DND-41 (cell line): ENCODE data around the gene NR2C2AP.

Source experiments
- ATAC-seq: fragments of 200-7000 bp; cut with Tn5 transposase; 3 replicates; pipeline ENCODE4 v1.9.1; 2021; ENCODE audit warnings: low read depth; ENCODE audit not compliant: insufficient read depth
- DNase-seq: peaks from one replicate; pipeline ENCODE4 v3.0.0-alpha.2; 2020
- H2AFZ ChIP-seq: 2 replicates; pipeline ENCODE4 v1.6.0; 2012; ENCODE audit warnings: low read depth, low read length
- H3K27ac ChIP-seq: 2 replicates; pipeline ENCODE4 v1.5.1; 2012; ENCODE audit warnings: low read length, inconsistent platforms
- H3K27me3 ChIP-seq: fragments of 200-600 bp; sonication (generic); 2 replicates; pipeline ENCODE4 v1.6.0; 2012; ENCODE audit warnings: low read length, mild to moderate bottlenecking, inconsistent platforms; ENCODE audit not compliant: insufficient read depth, poor library complexity
- H3K36me3 ChIP-seq: 2 replicates; pipeline ENCODE4 v1.5.1; 2012; ENCODE audit warnings: low read length, inconsistent platforms; ENCODE audit not compliant: insufficient read depth
- H3K4me1 ChIP-seq: 2 replicates; pipeline ENCODE4 v1.5.1; 2012; ENCODE audit warnings: mild to moderate bottlenecking, low read length; ENCODE audit not compliant: insufficient read depth
- H3K4me2 ChIP-seq: 2 replicates; pipeline ENCODE4 v1.6.0; 2012; ENCODE audit warnings: mild to moderate bottlenecking, moderate library complexity, low read length, inconsistent platforms; ENCODE audit not compliant: insufficient read depth
- H3K4me3 ChIP-seq, 2 experiments: fragments of 200-600 bp in 1 of 2; shearing (Covaris generic) in 1 of 2; 2 replicates each; pipeline ENCODE4 v1.5.1; 2012 to 2016; ENCODE audit warnings: inconsistent platforms in 2 of 2, low read length in 2 of 2, mild to moderate bottlenecking in 2 of 2, low read depth in 1 of 2, moderate library complexity in 1 of 2
- H3K79me2 ChIP-seq: 2 replicates; pipeline ENCODE4 v1.6.0; 2012; ENCODE audit warnings: low read length, inconsistent platforms; ENCODE audit not compliant: insufficient read depth
- H3K9ac ChIP-seq: 2 replicates; pipeline ENCODE4 v1.6.0; 2012; ENCODE audit warnings: low read depth, mild to moderate bottlenecking, inconsistent platforms, low read length, moderate library complexity
- H3K9me3 ChIP-seq: 2 replicates; pipeline ENCODE4 v1.5.1; 2012; ENCODE audit warnings: low read length, moderate library complexity, mild to moderate bottlenecking, inconsistent platforms; ENCODE audit not compliant: insufficient read depth, severe bottlenecking
- H4K20me1 ChIP-seq: 2 replicates; pipeline ENCODE4 v1.6.0; 2012; ENCODE audit warnings: low read length; ENCODE audit not compliant: insufficient read depth
- EZH2 ChIP-seq: IDR thresholded peaks from 3 replicates; pipeline ENCODE4 v1.6.1; 2012; ENCODE audit warnings: borderline replicate concordance, low read depth, mild to moderate bottlenecking, moderate library complexity, low read length, inconsistent platforms; ENCODE audit not compliant: severe bottlenecking
- TF ChIP-seq, protein P1 (sequence below): IDR thresholded peaks from 2 replicates; pipeline ENCODE4 v1.5.1; 2012; ENCODE audit warnings: borderline replicate concordance, low read length, moderate library complexity, mild to moderate bottlenecking; ENCODE audit not compliant: poor library complexity, severe bottlenecking; ENCODE audit errors: extremely low read depth

Gene NR2C2AP

DNA sequence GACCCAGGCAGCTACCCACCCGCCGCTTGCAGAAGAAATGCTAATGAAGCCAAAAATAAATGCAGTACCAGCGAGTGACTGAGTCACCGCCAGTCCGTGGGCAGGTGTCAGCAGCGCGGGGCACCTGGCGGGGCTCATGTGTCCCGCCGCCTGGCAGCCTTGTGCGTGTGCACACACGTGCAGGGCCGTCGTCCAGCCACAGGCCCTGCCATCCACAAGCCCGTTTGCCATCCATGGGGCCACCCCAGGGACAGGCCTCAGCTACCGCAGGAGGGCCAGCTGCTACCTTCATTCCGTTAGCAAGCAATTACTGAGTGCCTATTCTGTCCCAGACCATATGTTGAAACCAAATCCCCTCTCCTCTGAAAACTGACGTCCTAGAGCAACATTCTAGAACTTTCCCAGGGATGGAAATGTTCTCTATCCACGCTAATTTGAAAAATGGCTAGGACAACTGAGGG, 29.1 kb upstream of the NR2C2AP start:
- ATAC-seq (no peak), DNase-seq (no peak)
- Histone ChIP-seq H3K9me3 (peaks cover 17% of the 10 kb centered on the region), H3K27me3 (no peaks in the 10 kb centered on the region), H3K4me3 (no peak overlapping the region), H3K79me2 (no peaks in the 10 kb centered on the region), H3K36me3 (no peaks in the 10 kb centered on the region), H2AFZ (no peak overlapping the region), H3K9ac (no peak overlapping the region), H4K20me1 (no peaks in the 10 kb centered on the region), H3K27ac (no peak overlapping the region), H3K4me1 (no peaks in the 10 kb centered on the region), H3K4me2 (no peak overlapping the region)
- TF ChIP-seq, protein P1, sequence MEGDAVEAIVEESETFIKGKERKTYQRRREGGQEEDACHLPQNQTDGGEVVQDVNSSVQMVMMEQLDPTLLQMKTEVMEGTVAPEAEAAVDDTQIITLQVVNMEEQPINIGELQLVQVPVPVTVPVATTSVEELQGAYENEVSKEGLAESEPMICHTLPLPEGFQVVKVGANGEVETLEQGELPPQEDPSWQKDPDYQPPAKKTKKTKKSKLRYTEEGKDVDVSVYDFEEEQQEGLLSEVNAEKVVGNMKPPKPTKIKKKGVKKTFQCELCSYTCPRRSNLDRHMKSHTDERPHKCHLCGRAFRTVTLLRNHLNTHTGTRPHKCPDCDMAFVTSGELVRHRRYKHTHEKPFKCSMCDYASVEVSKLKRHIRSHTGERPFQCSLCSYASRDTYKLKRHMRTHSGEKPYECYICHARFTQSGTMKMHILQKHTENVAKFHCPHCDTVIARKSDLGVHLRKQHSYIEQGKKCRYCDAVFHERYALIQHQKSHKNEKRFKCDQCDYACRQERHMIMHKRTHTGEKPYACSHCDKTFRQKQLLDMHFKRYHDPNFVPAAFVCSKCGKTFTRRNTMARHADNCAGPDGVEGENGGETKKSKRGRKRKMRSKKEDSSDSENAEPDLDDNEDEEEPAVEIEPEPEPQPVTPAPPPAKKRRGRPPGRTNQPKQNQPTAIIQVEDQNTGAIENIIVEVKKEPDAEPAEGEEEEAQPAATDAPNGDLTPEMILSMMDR, result no peak
- no peak for TF ChIP-seq EZH2

DNA sequence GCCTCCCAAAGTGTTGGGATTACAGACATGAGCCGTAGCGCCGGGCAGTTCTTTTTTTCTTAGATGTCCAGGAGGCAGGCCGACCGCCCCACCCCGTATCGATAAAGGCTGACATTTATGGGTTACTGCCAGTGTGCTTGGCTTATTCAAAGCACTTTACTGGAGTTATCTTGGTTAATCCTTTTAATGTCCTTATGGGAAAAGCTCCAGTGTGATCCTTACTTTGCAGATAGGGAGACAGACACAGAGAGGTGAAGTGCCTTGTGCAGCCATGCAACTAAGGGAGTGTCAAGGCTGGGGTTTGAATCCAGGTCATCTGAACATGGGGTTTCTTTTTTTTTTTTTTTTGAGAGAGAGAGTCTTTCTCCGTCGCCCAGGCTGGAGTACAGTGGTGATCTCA, 27.8 kb upstream of the NR2C2AP start:
- H4K20me1 ChIP-seq, result no peaks in the 10 kb centered on the region
- H3K27ac ChIP-seq, result no peak overlapping the region
- H3K9ac ChIP-seq, result no peak overlapping the region
- TF ChIP-seq, protein P1, result no peak
- no peak for TF ChIP-seq EZH2
- no peaks in the 10 kb centered on the region for H3K4me1 ChIP-seq
- ATAC-seq (no peak), DNase-seq (no peak)
- no peak overlapping the region for H3K4me3 ChIP-seq
- no peak overlapping the region for H2AFZ ChIP-seq
- H3K4me2 ChIP-seq, result no peak overlapping the region
- H3K36me3 ChIP-seq, result no peaks in the 10 kb centered on the region
- H3K27me3 ChIP-seq, result no peaks in the 10 kb centered on the region
- H3K79me2 ChIP-seq, result no peaks in the 10 kb centered on the region
- H3K9me3 ChIP-seq, result peaks cover 15% of the 10 kb centered on the region

DNA sequence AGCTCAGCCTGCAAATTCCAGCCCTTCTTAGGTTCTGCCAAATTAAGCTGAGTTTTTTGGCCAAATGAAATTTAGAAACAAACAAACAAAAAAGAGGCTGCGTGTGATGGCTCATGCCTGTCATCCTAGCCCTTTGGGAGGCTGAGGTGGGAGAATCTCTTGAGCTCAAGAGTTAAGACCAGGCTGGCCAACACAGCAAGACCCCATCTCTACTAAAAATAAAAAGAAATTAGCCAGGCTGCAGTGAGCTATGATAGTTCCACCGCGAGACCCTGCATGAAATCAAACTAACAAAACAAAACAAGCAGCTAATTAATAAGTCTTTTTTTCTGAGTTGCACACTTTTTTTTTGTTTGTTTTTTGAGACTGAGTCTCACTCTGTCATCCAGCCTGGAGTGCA, 26.5 kb upstream of the NR2C2AP start:
- Histone ChIP-seq H3K27ac (no peak overlapping the region), H3K4me2 (no peak overlapping the region), H3K9ac (no peak overlapping the region), H4K20me1 (no peaks in the 10 kb centered on the region), H3K4me3 (no peak overlapping the region), H3K27me3 (no peaks in the 10 kb centered on the region), H3K9me3 (peaks cover 11% of the 10 kb centered on the region), H3K36me3 (no peaks in the 10 kb centered on the region), H3K4me1 (no peaks in the 10 kb centered on the region), H3K79me2 (no peaks in the 10 kb centered on the region), H2AFZ (no peak overlapping the region)
- DNase-seq (no peak), ATAC-seq (no peak)
- TF ChIP-seq EZH2, result no peak
- TF ChIP-seq, protein P1, result no peak

DNA sequence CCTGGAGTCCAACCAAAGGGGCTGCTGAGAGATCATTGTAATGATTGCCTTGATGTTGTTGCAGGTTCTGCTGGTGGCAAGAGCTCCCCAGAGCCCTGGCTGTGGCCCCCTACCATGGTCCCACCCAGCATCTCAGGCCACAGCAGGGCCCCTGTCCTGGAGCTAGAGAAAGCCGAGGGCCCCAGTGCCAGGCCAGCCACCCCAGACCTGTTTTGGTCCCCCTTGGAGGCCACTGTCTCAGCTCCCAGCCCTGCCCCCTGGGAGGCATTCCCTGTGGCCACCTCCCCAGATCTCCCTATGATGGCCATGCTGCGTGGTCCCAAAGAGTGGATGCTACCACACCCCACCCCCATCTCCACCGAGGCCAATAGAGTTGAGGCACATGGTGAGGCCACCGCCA, 24.0 kb upstream of the NR2C2AP start:
- ATAC-seq, result no peak
- no peak for TF ChIP-seq EZH2
- TF ChIP-seq, protein P1, result no peak

More for the DNA sequence above, 24.0 kb upstream of the NR2C2AP start:
- Histone ChIP-seq H3K36me3 (no peaks in the 10 kb centered on the region), H3K9ac (no peak overlapping the region), H3K4me1 (no peaks in the 10 kb centered on the region), H3K27me3 (no peaks in the 10 kb centered on the region), H3K9me3 (no peaks in the 10 kb centered on the region), H2AFZ (no peak overlapping the region), H3K4me3 (no peak overlapping the region), H3K27ac (no peak overlapping the region), H3K4me2 (no peak overlapping the region), H4K20me1 (no peaks in the 10 kb centered on the region), H3K79me2 (no peaks in the 10 kb centered on the region)
- DNase-seq, result no peak
